CD14-positive monocyte (primary cell): ENCODE measurements around the gene LYPD4. TPM values are rescaled to one million over a fixed set of nuclear protein-coding genes. Genes with fewer than 3 reads are reported as not detected.
A peak's percentile ranks its signal among the peaks of the same experiment; 100 is the strongest.

Experiments
- DNase-seq, 3 donors: peaks; one replicate each; pipeline ENCODE4 v3.0.0-alpha.2; 2011 to 2022
- H2AFZ ChIP-seq: 2 replicates; pipeline ENCODE4 v1.6.0; 2012; ENCODE audit warnings: mild to moderate bottlenecking, low read depth, low read length, inconsistent platforms; ENCODE audit not compliant: insufficient read depth, poor library complexity, severe bottlenecking
- H3K27ac ChIP-seq, 2 donors: 1 replicate in 1 of 2; 2 replicates in 1 of 2; pipeline ENCODE4 v1.5.1; 2012 to 2013; ENCODE audit warnings: low read length in 2 of 2, control low read depth in 1 of 2, inconsistent platforms in 1 of 2, low read depth in 1 of 2, mild to moderate bottlenecking in 1 of 2
- H3K27me3 ChIP-seq, 2 donors: one replicate each; pipeline versions ENCODE4 v1.6.0 to v1.6.1; 2011 to 2013; ENCODE audit warnings: low read length in 2 of 2; ENCODE audit not compliant: control insufficient read depth in 2 of 2, insufficient read depth in 2 of 2
- H3K36me3 ChIP-seq, 2 donors: replicated peaks in 1 of 2; 1 replicate in 1 of 2; 2 replicates in 1 of 2; pipeline versions ENCODE4 v1.5.1 to v1.6.1; 2012 to 2013; ENCODE audit warnings: low read length in 2 of 2, control low read depth in 1 of 2, inconsistent platforms in 1 of 2, mild to moderate bottlenecking in 1 of 2; ENCODE audit not compliant: insufficient read depth in 2 of 2, control insufficient read depth in 1 of 2
- H3K4me1 ChIP-seq, 2 donors: 1 replicate in 1 of 2; 2 replicates in 1 of 2; pipeline versions ENCODE4 v1.5.1 to v1.6.1; 2012 to 2013; ENCODE audit warnings: low read length in 2 of 2, control low read depth in 1 of 2, inconsistent platforms in 1 of 2, mild to moderate bottlenecking in 1 of 2, moderate library complexity in 1 of 2; ENCODE audit not compliant: insufficient read depth in 2 of 2, control insufficient read depth in 1 of 2
- H3K4me2 ChIP-seq: replicated peaks from 2 replicates; pipeline ENCODE3; 2012; ENCODE audit warnings: low read length, moderate library complexity, mild to moderate bottlenecking; ENCODE audit not compliant: poor library complexity, severe bottlenecking; ENCODE audit errors: extremely low read depth
- H3K4me3 ChIP-seq, 3 experiments: fragments of 200-600 bp in 1 of 3; sonication (generic) in 1 of 3; replicated peaks in 1 of 3; 1 replicate in 2 of 3; 2 replicates in 1 of 3; pipeline ENCODE4 v1.5.1; 2011 to 2013; ENCODE audit warnings: low read length in 3 of 3, mild to moderate bottlenecking in 3 of 3, control low read depth in 2 of 3, low read depth in 2 of 3, inconsistent platforms in 1 of 3, moderate library complexity in 1 of 3
- H3K79me2 ChIP-seq: 2 replicates; pipeline ENCODE4 v1.6.0; 2012; ENCODE audit warnings: mild to moderate bottlenecking, control low read depth, inconsistent platforms, low read length, moderate library complexity; ENCODE audit not compliant: insufficient read depth
- H3K9ac ChIP-seq: 2 replicates; pipeline ENCODE4 v1.6.0; 2017; ENCODE audit warnings: low read length, mild to moderate bottlenecking; ENCODE audit not compliant: insufficient read depth, poor library complexity, severe bottlenecking
- H3K9me3 ChIP-seq, 2 donors: replicated peaks in 1 of 2; 1 replicate in 1 of 2; 2 replicates in 1 of 2; pipeline versions ENCODE4 v1.5.1 to v1.6.1; 2012 to 2013; ENCODE audit warnings: low read length in 2 of 2, control low read depth in 1 of 2; ENCODE audit not compliant: control insufficient read depth in 1 of 2, insufficient read depth in 1 of 2
- H4K20me1 ChIP-seq: 2 replicates; pipeline ENCODE4 v1.6.0; 2012; ENCODE audit warnings: mild to moderate bottlenecking, low read length, control low read depth, moderate library complexity; ENCODE audit not compliant: insufficient read depth
- H3K27ac Mint-ChIP-seq, 7 donors: one replicate each; pipeline ENCODE4 v1.8.0; 2020; ENCODE audit warnings: mild to moderate bottlenecking in 7 of 7, mixed read lengths in 7 of 7, moderate library complexity in 6 of 7, inconsistent platforms in 2 of 7
- H3K27me3 Mint-ChIP-seq, 3 donors: one replicate each; pipeline ENCODE4 v1.8.0; 2021 to 2022; ENCODE audit warnings: low read depth in 3 of 3, mild to moderate bottlenecking in 3 of 3, mixed read lengths in 3 of 3, moderate library complexity in 3 of 3, inconsistent platforms in 1 of 3
- H3K36me3 Mint-ChIP-seq, 2 donors: one replicate each; pipeline ENCODE4 v1.8.0; 2020; ENCODE audit warnings: mixed read lengths in 2 of 2, inconsistent platforms in 1 of 2, mild to moderate bottlenecking in 1 of 2
- H3K4me1 Mint-ChIP-seq: one replicate; pipeline ENCODE4 v1.8.0; 2020; ENCODE audit warnings: mild to moderate bottlenecking, mixed read lengths
- H3K4me3 Mint-ChIP-seq, 2 donors: one replicate each; pipeline ENCODE4 v1.8.0; 2020; ENCODE audit warnings: mild to moderate bottlenecking in 2 of 2, mixed read lengths in 2 of 2, moderate library complexity in 1 of 2
- H3K9me3 Mint-ChIP-seq, 7 donors: one replicate each; pipeline ENCODE4 v1.8.0; 2020 to 2022; ENCODE audit warnings: mixed read lengths in 7 of 7, mild to moderate bottlenecking in 6 of 7, moderate library complexity in 6 of 7, inconsistent platforms in 2 of 7
- WGBS: methylation state at CpG from one replicate; pipeline ENCODE4 v1.1.5; 2013; ENCODE audit warnings: missing lambda C conversion rate; ENCODE audit not compliant: insufficient coverage; 5-methylcytosine and 5-hydroxymethylcytosine counted together
- intact Hi-C, 2 donors: fragments of 100-400 bp; cut with micrococcal nuclease; formaldehyde crosslinking; loops; one replicate each; pipeline versions ENCODE4 v1.15.0 to v1.15.1; 2023
- polyA plus RNA-seq, 3 donors: library from polyadenylated mRNA; depleted of rRNA in 1 of 3; unstranded in 2 of 3; stranded (reverse) in 1 of 3; fragments of 300-500 nt in 2 of 3; fragments of >200 nt in 1 of 3; fragmentation: Illumina TruSeq in 2 of 3; gene quantifications; 1 replicate in 2 of 3; 2 replicates in 1 of 3; pipeline ENCODE4 v1.2.3, GENCODE V29; 2012 to 2021
- TF ChIP-seq, protein P1 (sequence below): fragments of 200-600 bp; IDR thresholded peaks from one replicate; pipeline ENCODE4 v1.8.0; 2022; ENCODE audit warnings: antibody characterized with exemption, mild to moderate bottlenecking

LYPD4 gene
- polyA plus RNA-seq, 3 donors: not detected

DNA sequence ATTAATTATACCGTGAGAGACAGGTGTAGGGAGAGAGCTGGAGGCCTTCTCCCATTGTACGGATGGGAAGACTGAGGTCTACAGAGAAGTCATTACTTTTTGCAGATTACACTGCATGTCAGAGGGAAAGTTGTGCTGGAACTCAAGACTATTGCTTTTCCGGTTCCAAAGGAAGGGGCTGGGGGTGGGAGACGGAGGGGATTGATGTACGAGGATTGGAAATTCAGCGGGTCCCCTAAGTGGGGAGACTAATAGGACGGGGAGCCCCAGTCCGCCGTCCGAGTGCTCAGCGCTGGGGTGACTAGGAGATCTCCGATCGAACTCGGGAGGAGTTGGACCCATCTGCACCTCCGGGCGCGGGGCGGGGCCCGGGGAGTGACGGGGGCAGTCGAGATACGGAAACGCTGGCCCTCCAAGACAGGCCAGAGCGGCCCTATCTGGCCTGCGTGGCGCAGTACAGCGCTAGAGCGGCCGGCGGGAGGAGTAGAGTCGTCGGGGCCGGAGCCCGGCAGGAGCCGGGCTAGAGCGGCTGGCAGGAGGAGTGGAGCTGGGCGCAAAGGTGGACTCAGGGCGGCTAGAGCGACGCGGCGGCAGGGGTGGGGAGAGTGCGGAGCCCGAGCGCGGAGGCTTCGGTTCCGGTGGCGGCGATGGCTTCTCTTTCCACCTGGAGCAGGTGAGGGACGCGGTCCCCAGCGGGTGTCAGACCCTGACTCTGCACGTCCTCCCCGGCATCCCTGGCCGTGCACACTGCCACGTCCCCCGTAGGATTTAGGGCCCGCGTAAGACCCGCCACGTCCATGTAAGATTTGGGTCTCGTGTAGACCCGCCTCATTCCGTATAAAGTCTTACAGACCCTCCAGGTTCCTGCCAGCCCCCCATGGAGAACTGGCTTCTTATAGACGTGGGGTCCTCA lies 39.6 kb upstream of the LYPD4 start:
- WGBS: under 1% methylated on average over 65 of the region's 66 CpGs
- peaks cover 61% of the 10 kb centered on the region for H3K79me2 ChIP-seq
- intact Hi-C loops: loop anchor here (2.0 to 5.0 kb wide), 3 partner anchors 23 to 73 kb away; partner anchors contain the start of genes RPS19 (in 2 of the 2) and RABAC1 (in 1 of the 2)

DNA sequence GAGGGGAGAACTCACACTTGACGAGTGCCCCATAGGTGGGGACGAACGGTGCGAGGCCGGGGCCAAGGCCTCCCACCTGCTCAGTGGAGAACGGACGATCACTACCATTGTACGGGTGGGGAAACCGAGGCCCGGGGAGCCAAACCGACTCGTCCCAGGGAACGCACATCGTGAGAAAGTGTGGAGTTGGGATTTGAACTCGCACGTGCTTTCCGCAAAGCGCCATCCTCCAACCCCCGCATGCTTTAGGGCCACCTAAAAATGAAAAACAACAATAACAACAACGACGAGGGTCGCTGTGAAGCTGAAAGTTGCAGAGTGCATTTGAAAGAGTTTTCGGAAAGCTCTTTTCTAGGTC lies 39.0 kb upstream of the LYPD4 start:
- peak overlapping the region; percentile 86 for H3K27ac ChIP-seq

More for the DNA sequence above, 39.6 kb upstream of the LYPD4 start:
- H3K4me2 ChIP-seq: peak overlapping the region; percentile 96
- H3K4me3 ChIP-seq: peak overlapping the region; percentile 75 to 98 (median 98)
- no peaks in the 10 kb centered on the region for H3K27me3 ChIP-seq
- Mint-ChIP-seq H3K27ac (peak overlapping the region; percentile 89 to 98 (median 95)), H3K9me3 (peaks cover 0 to 2% (median 0%) of the 10 kb centered on the region in 7 donors), H3K36me3 (peaks cover 20 to 30% of the 10 kb centered on the region in 2 donors), H3K27me3 (peaks cover 0 to 1% (median 1%) of the 10 kb centered on the region in 3 donors), H3K4me1 (peaks cover 57% of the 10 kb centered on the region), H3K4me3 (peak overlapping the region; percentile 92 to 97)
- peak overlapping the region; percentile 80 for H3K9ac ChIP-seq
- DNase-seq: peak; percentile 85 to 91 (median 86)
- TF ChIP-seq, protein P1, sequence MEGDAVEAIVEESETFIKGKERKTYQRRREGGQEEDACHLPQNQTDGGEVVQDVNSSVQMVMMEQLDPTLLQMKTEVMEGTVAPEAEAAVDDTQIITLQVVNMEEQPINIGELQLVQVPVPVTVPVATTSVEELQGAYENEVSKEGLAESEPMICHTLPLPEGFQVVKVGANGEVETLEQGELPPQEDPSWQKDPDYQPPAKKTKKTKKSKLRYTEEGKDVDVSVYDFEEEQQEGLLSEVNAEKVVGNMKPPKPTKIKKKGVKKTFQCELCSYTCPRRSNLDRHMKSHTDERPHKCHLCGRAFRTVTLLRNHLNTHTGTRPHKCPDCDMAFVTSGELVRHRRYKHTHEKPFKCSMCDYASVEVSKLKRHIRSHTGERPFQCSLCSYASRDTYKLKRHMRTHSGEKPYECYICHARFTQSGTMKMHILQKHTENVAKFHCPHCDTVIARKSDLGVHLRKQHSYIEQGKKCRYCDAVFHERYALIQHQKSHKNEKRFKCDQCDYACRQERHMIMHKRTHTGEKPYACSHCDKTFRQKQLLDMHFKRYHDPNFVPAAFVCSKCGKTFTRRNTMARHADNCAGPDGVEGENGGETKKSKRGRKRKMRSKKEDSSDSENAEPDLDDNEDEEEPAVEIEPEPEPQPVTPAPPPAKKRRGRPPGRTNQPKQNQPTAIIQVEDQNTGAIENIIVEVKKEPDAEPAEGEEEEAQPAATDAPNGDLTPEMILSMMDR: no peak
- peak overlapping the region; percentile 84 for H2AFZ ChIP-seq
- H3K36me3 ChIP-seq: peaks cover 14 to 32% of the 10 kb centered on the region in 2 donors
- H3K9me3 ChIP-seq: no peaks in the 10 kb centered on the region
- peaks cover 53 to 72% of the 10 kb centered on the region in 2 donors for H3K4me1 ChIP-seq
- H3K27ac ChIP-seq: peak overlapping the region; percentile 86
- peaks cover 49% of the 10 kb centered on the region for H4K20me1 ChIP-seq

More for the DNA sequence above, 39.0 kb upstream of the LYPD4 start:
- peak overlapping the region; percentile 92 to 97 for H3K4me3 Mint-ChIP-seq
- Histone ChIP-seq H3K79me2 (peaks cover 54% of the 10 kb centered on the region), H3K4me2 (peak overlapping the region; percentile 96), H3K27me3 (no peaks in the 10 kb centered on the region), H3K9me3 (no peaks in the 10 kb centered on the region), H4K20me1 (peaks cover 43% of the 10 kb centered on the region), H3K9ac (peak overlapping the region; percentile 80), H3K4me3 (peak overlapping the region; percentile 75 to 98 (median 98)), H3K36me3 (peaks cover 7 to 26% of the 10 kb centered on the region in 2 donors), H3K4me1 (peaks cover 56 to 75% of the 10 kb centered on the region in 2 donors), H2AFZ (peak overlapping the region; percentile 84)
- H3K27ac Mint-ChIP-seq: peak overlapping the region; percentile 89 to 98 (median 95)
- peaks cover 0 to 1% (median 1%) of the 10 kb centered on the region in 3 donors for H3K27me3 Mint-ChIP-seq
- intact Hi-C loops: loop anchor here (2.0 to 5.0 kb wide), 3 partner anchors 23 to 74 kb away; partner anchors contain the start of genes RPS19 (in 2 of the 2) and RABAC1 (in 1 of the 2)
- peaks cover 56% of the 10 kb centered on the region for H3K4me1 Mint-ChIP-seq
- DNase-seq: no peak
- TF ChIP-seq, protein P1: no peak
- under 1% methylated on average over 8 of the region's 23 CpGs for WGBS
- peaks cover 0 to 2% (median 0%) of the 10 kb centered on the region in 7 donors for H3K9me3 Mint-ChIP-seq
- peaks cover 15 to 23% of the 10 kb centered on the region in 2 donors for H3K36me3 Mint-ChIP-seq
